ENCODE measurements around the gene PRKCH.

GRCh38 chr14:61558271-61558670 is 236.9 kb downstream of the PRKCH start:
- TF ChIP-seq, protein P1, sequence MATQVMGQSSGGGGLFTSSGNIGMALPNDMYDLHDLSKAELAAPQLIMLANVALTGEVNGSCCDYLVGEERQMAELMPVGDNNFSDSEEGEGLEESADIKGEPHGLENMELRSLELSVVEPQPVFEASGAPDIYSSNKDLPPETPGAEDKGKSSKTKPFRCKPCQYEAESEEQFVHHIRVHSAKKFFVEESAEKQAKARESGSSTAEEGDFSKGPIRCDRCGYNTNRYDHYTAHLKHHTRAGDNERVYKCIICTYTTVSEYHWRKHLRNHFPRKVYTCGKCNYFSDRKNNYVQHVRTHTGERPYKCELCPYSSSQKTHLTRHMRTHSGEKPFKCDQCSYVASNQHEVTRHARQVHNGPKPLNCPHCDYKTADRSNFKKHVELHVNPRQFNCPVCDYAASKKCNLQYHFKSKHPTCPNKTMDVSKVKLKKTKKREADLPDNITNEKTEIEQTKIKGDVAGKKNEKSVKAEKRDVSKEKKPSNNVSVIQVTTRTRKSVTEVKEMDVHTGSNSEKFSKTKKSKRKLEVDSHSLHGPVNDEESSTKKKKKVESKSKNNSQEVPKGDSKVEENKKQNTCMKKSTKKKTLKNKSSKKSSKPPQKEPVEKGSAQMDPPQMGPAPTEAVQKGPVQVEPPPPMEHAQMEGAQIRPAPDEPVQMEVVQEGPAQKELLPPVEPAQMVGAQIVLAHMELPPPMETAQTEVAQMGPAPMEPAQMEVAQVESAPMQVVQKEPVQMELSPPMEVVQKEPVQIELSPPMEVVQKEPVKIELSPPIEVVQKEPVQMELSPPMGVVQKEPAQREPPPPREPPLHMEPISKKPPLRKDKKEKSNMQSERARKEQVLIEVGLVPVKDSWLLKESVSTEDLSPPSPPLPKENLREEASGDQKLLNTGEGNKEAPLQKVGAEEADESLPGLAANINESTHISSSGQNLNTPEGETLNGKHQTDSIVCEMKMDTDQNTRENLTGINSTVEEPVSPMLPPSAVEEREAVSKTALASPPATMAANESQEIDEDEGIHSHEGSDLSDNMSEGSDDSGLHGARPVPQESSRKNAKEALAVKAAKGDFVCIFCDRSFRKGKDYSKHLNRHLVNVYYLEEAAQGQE (IDR thresholded peaks at IDR 0.05; ENCODE audit: insufficient read depth in 1 of 2, low read depth in 2 of 2, low read length in 1 of 2), result no peak
- TF ChIP-seq CTCF (IDR thresholded peaks at IDR 0.05) (no peak), POLR2AphosphoS5 (IDR thresholded peaks at IDR 0.05; ENCODE audit: low read depth, low read length) (no peak), SIN3A (IDR thresholded peaks at IDR 0.05; ENCODE audit: borderline replicate concordance, insufficient read depth, low read depth, low read length) (no peak), TCF7L2 (IDR thresholded peaks at IDR 0.05; ENCODE audit: low read depth, low read length) (no peak)

All from Panc1 (cell line).